GM12801 (cell line): Measurements from ENCODE around the gene R3HCC1L.

Source experiments
- TF ChIP-seq, protein P1 (sequence below): IDR thresholded peaks from one replicate; pipeline ENCODE4 v1.5.1; 2011; ENCODE audit warnings: control low read depth; ENCODE audit not compliant: insufficient read length; ENCODE audit errors: extremely low read depth

Gene R3HCC1L

DNA sequence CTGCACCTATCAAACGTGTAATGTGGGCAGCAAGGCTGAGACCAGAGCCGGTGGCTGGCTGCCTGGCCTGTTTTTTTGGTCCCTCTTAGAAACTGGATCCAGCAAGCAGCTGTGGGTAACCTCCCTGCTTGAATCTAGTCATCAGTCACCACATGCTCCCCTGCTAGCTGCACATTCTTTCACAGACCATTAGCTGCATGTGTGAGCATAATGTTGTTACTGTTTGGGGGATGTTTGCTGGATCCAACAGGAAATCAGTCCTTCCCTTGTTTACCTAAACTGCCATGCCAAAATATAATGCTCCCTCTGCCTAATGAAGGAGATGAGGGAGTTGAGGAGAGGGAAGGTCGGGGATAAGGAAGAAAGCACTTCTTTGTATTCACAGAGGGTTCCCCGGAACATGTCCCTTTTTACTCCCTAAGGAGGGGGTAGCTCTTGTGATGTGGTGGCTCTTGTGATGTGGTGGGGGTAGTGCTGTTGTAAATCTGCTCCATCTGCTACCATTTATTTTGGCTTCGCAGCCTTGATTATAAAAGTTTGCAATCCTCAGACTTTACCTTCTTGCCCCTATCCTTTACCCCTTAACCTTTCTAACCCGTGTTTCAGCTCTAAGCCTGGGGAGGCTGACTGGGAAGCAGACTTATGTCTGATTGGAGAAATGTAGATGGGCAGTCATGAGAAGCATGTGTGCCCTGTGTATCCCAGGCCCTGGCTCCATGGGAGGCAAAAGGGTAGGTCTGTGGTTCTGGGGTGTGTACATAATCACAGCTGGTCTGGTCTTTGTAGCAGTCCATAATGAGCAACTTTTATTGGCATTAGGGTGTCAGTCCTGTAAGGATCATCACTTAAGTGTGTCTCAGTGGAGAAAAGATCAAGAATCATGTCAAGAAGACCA is 112.7 kb downstream of the R3HCC1L start:
- TF ChIP-seq, protein P1, sequence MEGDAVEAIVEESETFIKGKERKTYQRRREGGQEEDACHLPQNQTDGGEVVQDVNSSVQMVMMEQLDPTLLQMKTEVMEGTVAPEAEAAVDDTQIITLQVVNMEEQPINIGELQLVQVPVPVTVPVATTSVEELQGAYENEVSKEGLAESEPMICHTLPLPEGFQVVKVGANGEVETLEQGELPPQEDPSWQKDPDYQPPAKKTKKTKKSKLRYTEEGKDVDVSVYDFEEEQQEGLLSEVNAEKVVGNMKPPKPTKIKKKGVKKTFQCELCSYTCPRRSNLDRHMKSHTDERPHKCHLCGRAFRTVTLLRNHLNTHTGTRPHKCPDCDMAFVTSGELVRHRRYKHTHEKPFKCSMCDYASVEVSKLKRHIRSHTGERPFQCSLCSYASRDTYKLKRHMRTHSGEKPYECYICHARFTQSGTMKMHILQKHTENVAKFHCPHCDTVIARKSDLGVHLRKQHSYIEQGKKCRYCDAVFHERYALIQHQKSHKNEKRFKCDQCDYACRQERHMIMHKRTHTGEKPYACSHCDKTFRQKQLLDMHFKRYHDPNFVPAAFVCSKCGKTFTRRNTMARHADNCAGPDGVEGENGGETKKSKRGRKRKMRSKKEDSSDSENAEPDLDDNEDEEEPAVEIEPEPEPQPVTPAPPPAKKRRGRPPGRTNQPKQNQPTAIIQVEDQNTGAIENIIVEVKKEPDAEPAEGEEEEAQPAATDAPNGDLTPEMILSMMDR: no peak

DNA sequence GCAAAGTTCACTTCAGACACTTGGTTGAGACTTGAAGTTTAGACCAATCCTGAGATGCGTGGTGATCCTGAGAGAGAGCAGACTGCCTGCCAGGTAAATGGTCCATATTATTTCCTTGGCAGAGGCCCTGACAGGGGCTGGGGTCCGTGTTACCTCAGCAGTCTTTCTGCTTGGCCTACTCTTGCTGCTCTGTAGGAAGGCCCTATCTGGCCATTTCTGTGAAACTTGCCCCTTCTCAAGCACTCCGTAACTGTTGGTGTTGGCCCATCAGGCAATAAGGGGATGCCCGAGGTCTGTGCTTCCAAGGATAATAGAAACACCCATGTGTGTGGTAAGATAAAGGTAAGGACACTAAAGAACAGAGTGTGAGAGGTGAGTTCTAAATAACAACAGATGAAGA is 113.6 kb downstream of the R3HCC1L start:
- TF ChIP-seq, protein P1: no peak

DNA sequence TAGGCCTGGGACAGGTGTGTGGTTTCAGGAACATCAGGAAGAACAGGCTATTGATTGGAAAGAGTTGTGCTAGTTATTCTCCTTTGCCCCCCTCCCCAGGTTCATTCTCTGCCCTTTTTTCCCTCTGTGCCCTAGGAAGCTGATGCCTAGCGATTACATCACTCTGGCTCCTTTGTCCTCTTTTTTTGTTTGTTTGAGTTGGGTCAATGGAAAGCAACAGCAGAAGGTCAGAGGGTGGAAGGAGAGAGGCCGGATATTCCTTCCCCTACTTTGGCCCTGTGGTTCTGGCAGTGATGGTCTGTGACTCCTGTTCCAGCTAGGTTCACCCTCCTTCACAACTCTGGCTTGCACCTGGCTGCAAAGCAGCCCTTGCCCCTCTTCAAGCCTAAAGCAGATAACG is 114.7 kb downstream of the R3HCC1L start:
- TF ChIP-seq, protein P1: no peak

DNA sequence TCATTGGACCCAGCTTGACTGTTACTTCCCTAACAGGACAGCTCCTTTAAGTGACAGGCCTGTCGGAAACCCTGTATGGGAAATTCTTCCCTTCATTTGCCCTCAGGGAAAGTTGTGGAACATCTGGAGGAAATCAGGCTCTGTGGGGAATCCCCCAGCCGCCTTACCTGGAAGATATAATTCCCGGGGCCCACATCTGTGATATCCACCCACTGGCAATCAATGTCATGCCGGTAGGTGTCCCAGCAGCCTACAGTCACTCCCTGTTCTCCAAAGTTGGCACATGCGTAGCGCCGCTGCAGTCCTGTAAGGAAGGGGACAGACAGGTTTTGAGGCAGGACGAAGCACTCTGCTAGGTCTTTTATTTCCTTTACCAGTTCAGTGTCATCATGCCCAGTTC is 116.9 kb downstream of the R3HCC1L start:
- TF ChIP-seq, protein P1: no peak

DNA sequence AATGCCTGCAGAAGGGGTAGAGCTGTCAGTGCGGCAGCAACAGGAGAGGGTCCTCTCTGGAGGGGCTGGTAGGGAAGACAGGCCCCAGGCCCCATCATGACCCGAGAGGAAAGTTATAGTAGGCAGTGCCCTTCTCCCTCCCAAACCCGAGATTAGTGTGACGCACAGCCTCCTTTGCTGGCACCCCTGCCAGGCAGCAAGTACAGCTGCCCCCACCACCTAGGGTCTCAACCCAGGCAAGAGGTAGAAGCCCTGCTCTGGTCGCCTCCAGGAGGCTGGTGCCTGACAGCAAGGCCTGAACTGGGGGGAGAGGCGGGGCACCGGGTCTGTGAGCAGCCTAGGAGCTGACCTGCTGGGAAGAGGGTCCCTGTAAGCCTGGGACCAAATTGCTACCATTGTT is 118.0 kb downstream of the R3HCC1L start:
- TF ChIP-seq, protein P1: no peak

DNA sequence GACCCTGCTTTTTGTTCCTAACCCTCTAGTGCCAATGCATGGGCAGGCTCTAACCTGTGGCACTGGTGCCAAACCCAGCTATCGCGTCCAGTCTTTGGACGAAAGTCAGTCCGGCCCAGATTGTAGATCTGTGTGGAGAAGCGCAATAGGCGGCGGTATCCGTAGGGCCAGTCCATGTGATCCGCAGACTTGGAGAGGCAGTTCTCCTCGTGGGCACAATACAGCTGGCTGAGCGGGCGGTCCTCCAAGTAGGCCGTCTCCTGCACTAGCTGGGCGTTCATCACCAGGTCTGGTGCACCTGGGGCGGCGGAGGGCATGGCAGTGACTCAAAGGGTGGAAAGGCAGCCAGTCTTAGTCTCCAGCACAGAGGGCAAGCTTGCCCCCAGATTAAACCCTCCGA is 119.0 kb downstream of the R3HCC1L start:
- TF ChIP-seq, protein P1: no peak

DNA sequence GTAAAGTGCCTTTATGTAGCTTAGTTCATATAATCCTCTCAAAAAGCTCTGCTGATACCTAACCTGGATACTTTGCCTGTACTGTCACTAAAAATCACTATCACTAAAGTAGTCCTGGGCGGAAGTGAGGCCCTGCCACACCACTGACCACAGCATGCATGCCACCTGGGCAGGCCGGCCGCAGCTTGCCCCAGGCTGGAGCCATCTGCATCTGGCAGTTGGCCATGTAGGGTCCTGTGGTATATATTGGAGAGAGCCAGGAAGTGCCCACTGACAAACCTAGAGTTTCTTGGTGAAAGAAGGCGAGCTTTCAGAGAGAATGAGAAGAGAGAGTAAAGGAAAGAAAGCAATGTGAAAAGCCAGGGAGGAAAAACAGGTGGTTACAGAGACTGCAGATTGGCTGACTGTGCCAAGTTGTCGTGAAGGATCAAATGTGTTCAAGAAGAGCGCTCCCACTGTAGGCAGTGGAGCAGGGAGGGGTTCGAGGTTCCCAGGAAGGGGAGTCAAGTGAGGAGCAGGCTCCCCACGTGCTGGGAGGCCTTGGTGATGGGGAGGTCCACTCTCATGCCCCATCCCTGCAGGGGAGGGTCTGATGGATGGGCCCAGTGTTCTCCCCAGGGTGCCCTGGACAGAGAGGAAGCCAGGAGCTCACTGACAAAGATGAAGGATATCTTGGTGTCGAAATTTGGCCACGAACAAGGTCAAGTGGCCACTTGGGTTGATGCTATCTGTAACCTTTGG is 119.9 kb downstream of the R3HCC1L start:
- TF ChIP-seq, protein P1: no peak
